ENCODE results near the gene FERMT2.
"Not testable (repeated sequence)": the region's sequence is repeated elsewhere in the genome, so short reads cannot be mapped to it uniquely, and the experiment has no call there.

The FERMT2 gene

GRCh38 chr14:52944254-52944653 lies 6.6 kb downstream of the FERMT2 start:
- no peak for DNase-seq

GRCh38 chr14:52939427-52939826 lies 11.4 kb downstream of the FERMT2 start:
- DNase-seq: no peak

- DNase-seq: no peak
These were observed 13.0 kb downstream of the FERMT2 start for GRCh38 chr14:52937869-52938268.

- DNase-seq: no peak
These were observed 13.5 kb downstream of the FERMT2 start for GRCh38 chr14:52937306-52937705.

GRCh38 chr14:52936437-52936836 lies 14.4 kb downstream of the FERMT2 start:
- no peak for DNase-seq

GRCh38 chr14:52935833-52936232 lies 15.0 kb downstream of the FERMT2 start:
- no peak for DNase-seq

- no peak for DNase-seq
These were observed 16.1 kb downstream of the FERMT2 start for GRCh38 chr14:52934762-52935161.

- no peak for DNase-seq
These were observed 21.6 kb downstream of the FERMT2 start for GRCh38 chr14:52929192-52929807.

GRCh38 chr14:52926953-52927352 lies 23.9 kb downstream of the FERMT2 start:
- DNase-seq: no peak

GRCh38 chr14:52923902-52924575 lies 26.8 kb downstream of the FERMT2 start:
- no peak for DNase-seq

GRCh38 chr14:52922656-52923055 lies 28.2 kb downstream of the FERMT2 start:
- no peak for DNase-seq

- no peak for DNase-seq
These were observed 28.8 kb downstream of the FERMT2 start for GRCh38 chr14:52922059-52922458.

- DNase-seq: not testable (repeated sequence)
These were observed 30.4 kb downstream of the FERMT2 start for GRCh38 chr14:52920411-52920810.

- DNase-seq: no peak
These were observed 30.9 kb downstream of the FERMT2 start for GRCh38 chr14:52919971-52920370.

GRCh38 chr14:52918486-52918885 lies 32.4 kb downstream of the FERMT2 start:
- no peak for DNase-seq

GRCh38 chr14:52917735-52918134 lies 33.1 kb downstream of the FERMT2 start:
- DNase-seq: no peak

GRCh38 chr14:52914295-52914694 lies 36.6 kb downstream of the FERMT2 start:
- no peak for DNase-seq

GRCh38 chr14:52913271-52913670 lies 37.6 kb downstream of the FERMT2 start:
- DNase-seq: no peak

GRCh38 chr14:52911904-52912303 lies 38.9 kb downstream of the FERMT2 start:
- DNase-seq: no peak

GRCh38 chr14:52910572-52910971 lies 40.3 kb downstream of the FERMT2 start:
- no peak for DNase-seq

GRCh38 chr14:52907949-52908348 lies 42.9 kb downstream of the FERMT2 start:
- no peak for DNase-seq

- DNase-seq: no peak
These were observed 44.7 kb downstream of the FERMT2 start for GRCh38 chr14:52906141-52906601.

- no peak for DNase-seq
These were observed 47.8 kb downstream of the FERMT2 start for GRCh38 chr14:52902971-52903619.

- DNase-seq: no peak
These were observed 49.4 kb downstream of the FERMT2 start for GRCh38 chr14:52901357-52901980.

Data from right forelimb (tissue), 1 donor.